ENCODE data around the gene LRRN4. TPM values are rescaled to one million over a fixed set of nuclear protein-coding genes. Genes with fewer than 3 reads are reported as not detected.

LRRN4 gene
- total and polyA plus RNA-seq, 2 of the 8 experiments (the other 6 are each of a cell fraction or from before 2014, with no cell fraction given): 0.21 to 0.89 TPM

DNA sequence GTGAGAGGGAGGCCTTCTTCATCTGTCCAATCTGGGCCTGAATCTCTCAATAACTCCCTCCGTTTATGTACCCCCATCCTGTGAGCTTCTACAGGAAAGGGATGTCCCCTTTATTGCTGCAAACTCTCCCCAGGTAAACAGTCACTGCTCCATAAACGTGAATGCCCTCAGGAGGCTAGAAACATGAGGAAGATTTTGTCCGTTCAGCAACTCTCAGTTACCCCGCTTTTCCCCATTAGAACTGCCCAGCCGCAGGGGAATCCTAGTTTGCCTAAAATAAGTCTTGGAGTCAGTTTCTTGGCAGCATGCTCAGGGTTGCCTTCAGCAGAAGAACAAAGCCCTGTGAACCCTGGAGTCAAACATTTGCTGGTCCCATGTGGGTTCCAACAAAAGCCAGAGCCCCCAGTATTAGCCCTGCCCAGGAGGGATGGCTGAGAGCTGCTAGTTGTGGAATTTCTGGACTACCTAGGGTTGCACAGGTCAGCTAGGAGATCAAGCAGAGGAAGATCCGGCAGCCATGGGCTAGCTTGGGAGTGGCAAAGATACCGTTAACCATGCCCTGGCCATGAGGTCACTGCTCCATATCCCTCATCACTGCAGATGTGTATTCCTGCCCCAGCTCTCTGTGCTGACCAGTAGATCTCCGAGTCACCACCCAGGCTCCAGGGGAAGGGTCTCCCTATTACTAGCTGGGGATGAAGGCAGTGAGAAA, 640 bp downstream of the LRRN4 start:
- Histone ChIP-seq H2BK20ac (ENCODE audit: low read length) (no peak overlapping the region), H4K5ac (ENCODE audit: insufficient read length, low read depth, low read length) (no peak overlapping the region), H3K36me3 (ENCODE audit: control insufficient read depth in 2 of 4, insufficient read depth in 4 of 4, low read length in 3 of 4) (no peaks in the 10 kb centered on the region), H3K4me3 (ENCODE audit: extremely low read depth in 1 of 4, insufficient read depth in 2 of 4, low read depth in 3 of 4, low read length in 4 of 4) (peak overlapping the region in 1 of 4 experiments; percentile 65; a peak in 4 of 8 replicates), H3K27me3 (replicated peaks in 1 of 4; ENCODE audit: control insufficient read depth in 3 of 4, extremely low read depth in 1 of 4, insufficient read depth in 3 of 4, low read length in 3 of 4) (peaks cover 31 to 53% (median 43%) of the 10 kb centered on the region in 4 experiments), H2AK5ac (ENCODE audit: low read depth, low read length) (no peak overlapping the region), H2BK15ac (ENCODE audit: low read length) (no peak overlapping the region; the same call in 1 of the 2 replicates), H3K4me1 (replicated peaks in 1 of 4; ENCODE audit: control insufficient read depth in 3 of 4, insufficient read depth in 4 of 4, low read length in 3 of 4) (peaks cover 0 to 15% (median 5%) of the 10 kb centered on the region in 4 experiments; a peak in 5 of 7 replicates), H2BK5ac (ENCODE audit: low read depth, low read length) (no peak overlapping the region), H3K14ac (ENCODE audit: insufficient read length) (no peak overlapping the region), H4K91ac (replicated peaks; ENCODE audit: insufficient read length, low read length) (no peak overlapping the region), H2BK120ac (replicated peaks; ENCODE audit: low read depth, low read length) (no peak overlapping the region), H4K20me1 (replicated peaks in 1 of 2; ENCODE audit: control insufficient read depth in 1 of 2, insufficient read depth in 2 of 2, low read length in 2 of 2) (no peaks in the 10 kb centered on the region), H2BK12ac (ENCODE audit: low read depth, low read length) (peak overlapping the region; percentile 41; the same call in 1 of the 2 replicates), H3K79me2 (ENCODE audit: control insufficient read depth in 1 of 2, insufficient read depth in 2 of 2, low read length in 2 of 2) (no peaks in the 10 kb centered on the region), H3K9me3 (ENCODE audit: insufficient read depth in 2 of 2, low read depth in 1 of 2, low read length in 1 of 2) (no peaks in the 10 kb centered on the region), H3K9ac (replicated peaks in 1 of 4; ENCODE audit: extremely low read depth in 1 of 4, low read depth in 3 of 4, low read length in 3 of 4) (no peak overlapping the region), H3K4ac (replicated peaks; ENCODE audit: insufficient read length, low read depth, low read length) (no peak overlapping the region), H3K18ac (ENCODE audit: extremely low read depth, low read length) (no peak overlapping the region), H2AFZ (ENCODE audit: low read length) (0 out of 2 replicates have a peak overlapping the region, but pooled peaks have one; percentile 68), H3K79me1 (ENCODE audit: low read depth, low read length) (no peaks in the 10 kb centered on the region), H4K8ac (ENCODE audit: extremely low read depth, insufficient read depth, low read length) (no peak overlapping the region), H3K23me2 (ENCODE audit: low read depth, low read length) (peaks cover 8% of the 10 kb centered on the region; the same call in 1 of the 2 replicates), H3K27ac (ENCODE audit: low read depth, low read length) (no peak overlapping the region), H3K4me2 (ENCODE audit: insufficient read depth in 1 of 2, low read depth in 2 of 2, low read length in 2 of 2) (peak overlapping the region; percentile 65 to 95; a peak in 3 of 4 replicates), H3K23ac (ENCODE audit: insufficient read length) (no peak overlapping the region), H3K56ac (replicated peaks; ENCODE audit: insufficient read length, low read depth, low read length) (no peak overlapping the region)
- FAIRE-seq (no peak), DNase-seq (ENCODE audit: low read depth in 1 of 2, low spot score in 2 of 2) (no peak)
- no peak for TF ChIP-seq CHD2 (IDR thresholded peaks at IDR 0.05; ENCODE audit: low read length)
- ChIA-PET POLR2A (ENCODE audit: partially characterized antibody) (interaction anchor here (0.9 to 1.6 kb wide), 3 partner anchors 22 to 102 kb away, joined by 3 to 6 read pairs (median 3); no protein-coding TSS in a partner anchor), CTCF (ENCODE audit: partially characterized antibody) (interaction anchor here (1.0 kb wide), 1 partner anchor 525 kb away, joined by 5 read pairs; no protein-coding TSS in a partner anchor)
- WGBS, 2 experiments (ENCODE audit: extremely low coverage in 1 of 2, insufficient coverage in 1 of 2, insufficient read length in 1 of 2, insufficient replicate concordance in 2 of 2, low coverage in 1 of 2, low lambda C conversion rate in 2 of 2, missing lambda C conversion rate in 1 of 2): 70% methylated on average over 8 of the region's 8 CpGs; no CpG with 5 or more reads in 1 of the 2 experiments

Measured in H1 (cell line).